NCI-H2107 treated with DMSO at 0.1 percent for 48 hours (cell line): Measurements from ENCODE around the gene LRRN2.

Experiments
- DNase-seq: peaks from one replicate; lab custom pipeline; 2025; ENCODE audit not compliant: unreplicated experiment; lab: John Stamatoyannopoulos, UW

LRRN2 gene

DNA sequence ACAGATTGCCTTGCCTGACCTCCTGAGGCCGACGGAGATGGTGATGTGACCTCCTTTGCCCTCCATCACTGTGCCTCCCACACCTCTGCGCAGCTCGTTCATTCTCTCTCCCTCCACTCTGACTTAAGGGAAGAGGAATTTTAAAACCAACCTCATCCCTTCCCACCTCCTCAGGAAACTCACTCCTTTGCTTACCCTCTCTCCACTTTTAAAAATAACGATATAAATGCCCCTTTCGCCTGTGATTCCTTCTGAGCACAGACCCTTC lies 21.2 kb downstream of the LRRN2 start:
- DNase-seq, result no peak

DNA sequence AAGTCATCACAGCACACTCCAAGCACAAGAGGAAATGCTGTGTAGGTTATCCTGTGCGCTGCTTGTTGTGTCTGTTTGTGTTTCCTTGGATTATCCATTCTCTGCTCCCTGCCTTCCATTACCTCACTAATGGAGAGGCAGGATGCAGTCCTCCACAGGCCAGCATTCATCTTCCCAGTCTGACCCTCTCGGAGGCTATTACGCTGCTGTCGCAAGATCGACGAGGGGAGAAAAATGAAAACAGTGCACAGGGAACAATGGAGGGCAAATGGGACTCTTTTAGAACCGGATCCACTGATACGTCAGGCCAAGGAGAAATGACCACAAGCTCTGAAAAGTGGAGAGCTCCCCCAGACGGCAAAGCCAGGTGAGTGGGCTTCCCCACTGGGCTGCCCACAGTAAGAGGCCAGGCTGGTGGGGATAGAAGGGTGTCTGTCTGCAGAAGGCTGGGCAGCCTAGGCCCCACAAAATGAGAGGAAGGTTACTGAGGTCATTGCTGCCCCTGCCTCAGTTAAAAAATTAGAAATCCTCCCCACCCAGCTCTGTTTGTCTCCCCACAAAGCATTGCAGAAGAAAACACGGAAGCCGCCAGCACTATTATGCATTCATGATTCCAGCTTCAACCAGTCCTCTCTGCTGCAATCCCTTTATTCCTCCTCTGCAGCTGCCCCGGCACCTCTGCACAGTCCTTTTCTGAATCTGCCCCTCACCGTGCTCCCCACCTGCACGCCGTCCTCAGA lies 21.7 kb downstream of the LRRN2 start:
- DNase-seq, result no peak

DNA sequence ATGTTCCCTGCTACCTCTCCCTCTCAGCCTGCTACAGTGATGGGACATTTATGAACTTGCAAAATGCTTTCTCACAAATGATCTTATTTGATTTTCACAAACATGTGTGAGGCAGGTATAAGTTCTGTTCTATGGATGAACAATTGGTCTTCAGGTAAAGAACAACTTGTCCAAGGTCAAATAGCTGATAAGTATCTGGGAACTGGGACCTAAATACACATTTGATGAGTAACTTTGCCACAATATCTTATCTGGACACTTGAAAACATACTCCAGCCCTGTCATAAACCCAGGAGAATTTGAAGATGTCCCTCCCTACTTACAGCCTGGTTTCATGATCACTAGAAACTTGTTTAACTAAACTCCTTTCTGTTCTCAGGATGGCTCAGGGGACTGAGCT lies 23.0 kb downstream of the LRRN2 start:
- DNase-seq, result no peak

DNA sequence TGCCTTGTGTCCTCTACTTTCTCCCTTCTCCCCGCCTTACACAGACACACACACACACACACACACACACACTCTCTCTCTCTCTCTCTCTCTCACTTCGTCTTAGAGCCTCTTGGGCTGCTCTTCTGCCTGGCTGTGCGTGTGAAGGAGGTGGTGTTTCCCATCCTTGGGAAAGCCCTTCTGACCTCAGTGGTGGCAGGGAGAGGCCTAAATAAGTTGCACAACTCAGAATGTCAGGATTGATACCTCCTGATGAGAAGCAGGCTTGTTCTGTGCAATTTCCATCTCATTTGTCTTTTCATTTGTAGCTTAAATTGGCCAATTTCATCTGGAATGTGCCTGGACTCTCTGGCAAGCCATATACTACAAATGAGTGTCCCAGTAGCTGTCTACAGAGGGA lies 25.0 kb downstream of the LRRN2 start:
- DNase-seq, result no peak

DNA sequence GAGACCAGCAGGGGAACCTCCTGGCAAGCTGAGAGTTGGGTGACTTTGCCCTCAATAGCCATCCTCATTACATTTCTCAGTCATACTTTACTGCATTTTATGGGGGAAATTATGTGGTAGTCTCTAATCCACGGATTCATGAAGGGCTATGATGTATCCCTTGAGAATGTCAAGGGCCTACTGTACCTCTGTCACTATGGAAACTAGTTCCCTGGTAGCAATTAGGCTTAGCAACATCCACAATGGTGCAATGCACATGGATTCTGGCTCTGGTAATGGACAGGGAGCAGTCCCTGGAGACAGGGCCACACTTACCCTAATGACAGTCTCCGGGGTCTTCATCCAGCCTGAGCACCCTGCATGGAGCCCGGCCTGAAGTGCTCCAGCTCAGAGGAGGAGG lies 26.5 kb downstream of the LRRN2 start:
- DNase-seq, result peak; percentile 63

DNA sequence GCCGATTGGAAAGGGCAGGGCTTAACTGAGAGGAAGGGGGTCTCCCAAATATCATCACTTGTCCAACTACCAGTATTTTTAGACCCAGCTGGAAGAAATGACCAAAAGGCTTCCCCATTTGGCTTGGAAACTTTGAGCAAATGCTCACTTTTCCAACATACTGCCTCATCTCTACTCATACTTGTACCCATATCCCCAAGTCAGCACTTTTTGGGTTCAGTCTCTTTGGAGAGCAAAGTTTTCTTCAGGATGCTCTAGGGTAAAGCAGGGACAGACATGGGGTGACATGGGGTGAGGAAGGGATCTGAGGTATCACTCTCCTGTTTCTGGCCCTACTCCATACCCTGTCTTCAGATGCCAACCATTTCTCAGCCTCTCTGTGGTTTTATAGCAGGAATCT lies 27.2 kb downstream of the LRRN2 start:
- DNase-seq, result no peak

DNA sequence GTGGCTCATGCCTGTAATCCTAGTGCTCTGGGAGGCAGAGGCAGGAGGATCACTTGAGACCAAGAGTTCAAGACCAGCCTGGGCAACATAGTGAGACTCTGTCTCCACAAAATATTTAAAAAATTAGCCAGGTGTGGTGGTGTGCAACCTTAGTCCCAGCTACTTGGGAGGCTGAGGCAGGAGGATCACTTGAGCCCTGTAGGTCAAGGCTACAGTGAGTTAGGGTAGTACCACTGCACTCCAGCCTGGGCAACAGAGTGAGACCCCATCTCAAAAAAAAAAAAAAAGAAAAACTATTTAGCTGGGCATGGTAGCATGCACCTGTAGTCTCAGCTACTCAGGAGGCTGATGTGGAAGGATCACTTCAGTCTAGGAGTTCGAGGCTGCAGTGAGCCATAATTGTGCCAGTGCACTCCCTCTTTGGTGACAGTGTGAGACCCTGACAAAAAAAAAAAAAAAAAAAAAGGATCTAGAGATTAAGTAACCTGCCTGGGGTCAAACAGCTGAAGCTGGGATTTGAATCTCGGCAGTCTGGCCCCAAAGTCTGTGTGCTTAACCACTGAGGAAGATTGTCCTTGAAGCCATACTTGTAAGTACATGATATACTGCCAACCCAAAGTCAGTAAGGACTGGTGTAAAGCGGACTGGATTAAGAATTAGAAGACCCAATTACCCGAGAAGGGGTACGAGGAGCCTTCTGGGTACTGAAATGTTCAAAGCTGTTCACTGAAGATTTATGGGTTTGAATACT lies 31.8 kb downstream of the LRRN2 start:
- no peak for DNase-seq

DNA sequence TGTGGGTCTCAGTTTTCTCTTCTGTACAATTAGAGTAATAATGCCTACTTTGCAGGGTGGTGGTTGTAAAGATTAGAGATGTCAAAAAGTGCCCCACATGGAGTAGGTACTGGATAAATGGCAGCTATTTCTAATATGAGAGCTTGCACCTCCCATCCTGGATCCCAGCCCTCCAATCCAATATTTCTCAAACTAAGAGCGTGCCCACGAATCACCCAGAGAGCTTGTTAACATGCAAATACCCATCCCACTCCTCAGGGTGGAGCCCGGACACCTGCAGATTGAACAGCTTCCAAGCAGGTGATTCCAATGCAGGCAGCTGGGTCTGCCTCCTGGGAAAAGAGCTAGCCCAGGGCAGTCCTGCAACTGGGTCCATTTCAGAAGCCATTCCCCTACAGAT lies 33.0 kb downstream of the LRRN2 start:
- peak; percentile 78 for DNase-seq

DNA sequence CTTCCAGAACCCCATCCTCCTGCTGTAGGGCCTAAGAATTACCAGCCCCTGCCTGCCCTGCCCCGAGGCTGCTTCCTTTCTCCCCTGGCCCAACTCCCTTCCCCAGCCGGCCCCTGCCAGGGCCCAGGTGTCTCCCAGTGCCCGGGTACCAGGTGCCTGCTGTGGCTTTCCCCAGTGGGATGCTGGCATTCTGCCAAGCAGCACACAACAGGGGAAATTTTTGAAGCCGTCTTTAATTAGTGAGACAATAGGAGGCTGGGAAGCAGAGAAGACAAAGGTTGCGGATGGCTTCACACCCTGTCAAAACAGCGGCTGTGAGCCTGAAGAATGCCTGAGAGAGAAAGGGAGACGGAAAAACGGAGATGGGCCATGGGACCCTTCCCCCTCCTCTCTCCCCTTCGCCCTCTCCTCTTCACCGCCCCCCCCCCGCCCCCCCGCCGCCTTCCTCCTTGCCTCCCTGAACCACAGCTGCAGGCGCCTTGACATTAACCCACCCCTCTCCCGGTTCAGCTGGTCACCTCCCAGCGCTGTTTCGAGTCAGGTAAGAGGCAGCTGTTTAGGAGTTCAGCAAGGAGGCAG lies 33.6 kb downstream of the LRRN2 start:
- peak; percentile 90 for DNase-seq

DNA sequence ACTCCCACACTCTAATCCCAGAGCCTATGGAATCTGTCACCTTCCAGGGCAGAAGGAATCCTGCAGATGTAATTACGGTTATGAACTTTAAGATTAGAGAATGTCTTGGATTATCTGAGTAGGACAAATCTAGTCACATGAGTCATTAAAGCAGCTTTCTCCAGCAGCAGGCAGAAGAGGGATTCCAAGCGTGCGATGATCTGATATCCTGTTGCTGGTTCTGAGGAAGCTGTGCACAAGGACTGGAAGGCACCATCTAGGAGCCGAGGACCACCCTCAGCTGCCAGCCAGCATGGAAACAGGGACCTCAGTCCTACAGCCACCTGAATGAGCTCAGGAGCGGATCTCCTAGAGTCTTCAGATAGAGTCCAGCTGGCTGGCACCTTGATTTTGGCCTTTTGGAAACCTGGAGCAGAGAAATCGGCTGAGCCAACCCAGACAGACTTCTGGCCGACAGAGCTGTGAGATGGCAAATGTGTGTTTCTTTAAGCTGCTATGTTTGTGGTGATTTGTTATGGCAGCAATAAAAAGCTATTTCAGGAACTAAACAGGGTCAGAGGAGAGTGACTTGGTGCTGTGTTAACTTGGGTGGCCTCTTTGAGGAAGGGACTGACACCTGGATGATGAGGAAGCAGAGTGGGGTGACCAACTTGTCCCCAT lies 34.5 kb downstream of the LRRN2 start:
- DNase-seq, result no peak

DNA sequence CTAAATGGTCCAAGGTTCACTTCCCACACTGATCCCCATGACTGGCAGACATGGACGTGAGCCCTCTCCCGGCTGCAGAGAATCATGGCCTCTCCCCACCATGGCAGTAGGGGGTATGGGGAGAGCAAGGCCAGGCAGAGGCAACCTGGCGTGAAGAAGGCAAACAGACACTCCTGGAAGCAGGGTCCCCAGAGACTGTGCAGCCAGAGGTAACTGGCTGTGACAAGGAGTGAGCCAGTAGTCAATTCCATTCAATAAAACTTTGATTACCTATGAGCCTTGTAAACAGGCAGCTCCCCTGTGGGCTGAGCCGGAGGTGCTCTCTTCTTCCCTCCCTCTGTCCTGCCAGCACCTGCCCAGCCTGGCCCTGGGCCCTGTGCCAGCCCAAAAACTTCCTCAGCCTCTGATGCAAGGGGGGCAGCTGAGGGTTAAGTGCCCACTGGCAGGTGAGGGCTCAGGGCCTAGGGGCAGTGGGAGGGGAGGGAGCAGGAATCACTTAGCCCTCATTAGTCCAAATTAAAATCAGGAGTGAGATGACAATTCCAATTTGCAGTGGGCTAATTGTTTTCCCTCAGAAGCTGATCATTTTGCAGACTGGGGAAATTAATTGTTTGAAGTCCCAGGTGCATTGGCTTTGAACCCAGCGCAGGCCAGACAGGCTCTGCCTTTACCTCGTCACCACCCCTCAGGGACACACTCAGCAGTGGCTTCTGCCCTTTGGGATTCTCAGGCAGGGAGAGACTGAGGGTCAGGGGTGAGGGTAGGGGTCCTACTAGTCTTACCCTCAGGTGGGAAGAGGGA lies 35.6 kb downstream of the LRRN2 start:
- DNase-seq, result peak; percentile 96

DNA sequence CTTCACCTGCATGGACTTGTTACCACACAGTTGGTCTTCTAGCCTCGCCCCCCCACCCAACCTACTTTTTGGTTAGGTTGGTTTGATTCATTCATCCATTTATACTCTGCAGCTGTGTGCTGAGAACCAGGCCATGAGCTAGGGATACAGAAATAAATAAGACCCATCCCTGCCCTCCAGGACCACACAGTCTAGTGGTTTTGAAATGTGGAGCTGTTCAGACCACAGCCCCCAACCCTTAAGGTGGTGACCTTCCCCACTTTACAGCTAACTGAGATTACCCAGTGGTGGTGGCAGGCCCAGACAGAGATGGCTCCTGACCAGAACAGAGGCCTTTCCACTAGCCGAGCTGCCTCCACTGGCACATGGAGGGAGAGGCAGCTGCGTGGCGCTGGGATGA lies 37.0 kb downstream of the LRRN2 start:
- no peak for DNase-seq

DNA sequence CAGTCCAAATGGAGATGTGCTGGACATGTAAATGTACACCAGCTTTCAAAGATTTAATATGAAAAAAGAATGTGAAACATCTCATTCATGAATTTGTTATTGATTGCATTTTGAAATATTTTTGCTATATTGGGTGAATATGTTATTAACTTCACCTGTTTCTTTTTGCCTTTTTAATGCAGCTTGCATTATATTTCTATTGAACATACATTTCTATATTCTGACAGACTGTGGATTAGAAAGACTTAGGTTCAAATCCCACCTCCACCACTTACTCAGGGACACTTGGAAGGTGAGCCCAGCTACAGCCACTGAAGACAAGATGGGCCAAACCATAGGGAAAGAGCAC lies 37.8 kb downstream of the LRRN2 start:
- DNase-seq, result no peak

DNA sequence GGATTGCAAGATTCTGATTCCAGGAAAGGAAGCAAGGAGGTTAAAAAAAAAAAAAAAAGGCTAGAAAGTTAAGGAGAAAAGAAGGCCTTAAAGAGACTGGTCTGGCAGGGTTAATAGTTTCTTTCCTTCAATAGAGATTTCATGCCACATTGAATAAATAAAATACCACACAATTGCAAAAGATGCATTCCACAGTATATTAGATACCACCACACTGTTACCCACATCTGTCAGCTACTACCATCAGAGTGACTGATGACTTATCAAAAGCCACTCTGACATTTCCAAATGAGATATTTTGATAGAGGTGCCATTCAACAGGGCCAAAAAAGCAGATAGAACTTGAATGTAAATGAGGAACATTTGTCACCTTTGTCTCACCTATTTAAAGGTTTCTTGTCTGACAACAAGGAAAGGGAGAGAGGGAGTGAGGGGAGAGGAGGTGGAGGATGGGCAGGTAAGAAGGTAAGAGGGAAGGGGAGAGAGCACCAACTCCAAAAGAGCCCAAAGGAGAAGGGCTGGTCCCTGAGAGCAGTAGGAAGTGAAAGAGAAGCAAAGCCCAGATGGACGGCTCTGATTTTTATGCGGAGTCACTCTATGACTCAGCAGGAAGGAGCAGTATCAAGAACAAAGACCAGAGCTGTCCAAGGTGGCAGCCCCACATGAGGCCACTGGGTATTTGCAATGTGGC lies 38.3 kb downstream of the LRRN2 start:
- no peak for DNase-seq

DNA sequence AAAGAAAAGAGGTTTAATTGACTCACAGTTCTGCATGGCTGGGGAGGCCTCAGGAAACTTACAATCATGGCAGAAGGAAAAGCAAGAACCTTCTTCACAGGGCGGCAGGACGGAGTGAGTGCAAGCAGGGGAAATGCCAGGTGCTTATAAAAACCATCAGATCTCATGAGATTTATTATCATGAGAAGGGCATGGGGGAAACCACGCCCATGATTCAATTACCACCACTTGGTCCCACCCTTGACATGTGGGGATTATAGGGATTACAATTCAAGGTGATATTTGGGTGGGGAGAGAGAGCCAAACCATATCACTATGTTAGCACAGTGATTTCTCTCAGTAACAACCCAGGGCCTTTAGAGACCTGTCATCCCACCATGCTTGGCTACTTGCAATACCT lies 39.9 kb downstream of the LRRN2 start:
- no peak for DNase-seq

DNA sequence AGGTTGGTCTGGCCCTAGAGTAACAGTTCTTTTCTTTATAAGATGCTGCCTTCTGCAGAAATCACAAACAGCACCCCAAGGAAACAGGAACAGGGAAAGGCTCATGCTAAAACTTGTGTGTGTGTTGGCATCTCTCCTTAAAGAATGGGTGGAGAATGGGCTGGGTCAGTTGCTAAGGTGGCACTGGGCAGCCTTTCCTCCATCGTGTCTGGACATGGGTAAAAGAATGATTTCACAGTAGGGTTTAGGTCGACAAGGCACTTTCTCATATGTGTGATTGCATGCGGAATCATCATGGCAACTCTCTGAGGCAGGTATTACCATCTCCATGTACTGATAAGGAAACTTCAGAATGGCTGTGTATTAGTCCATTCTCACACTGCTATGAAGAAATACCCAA lies 40.3 kb downstream of the LRRN2 start:
- DNase-seq, result no peak

DNA sequence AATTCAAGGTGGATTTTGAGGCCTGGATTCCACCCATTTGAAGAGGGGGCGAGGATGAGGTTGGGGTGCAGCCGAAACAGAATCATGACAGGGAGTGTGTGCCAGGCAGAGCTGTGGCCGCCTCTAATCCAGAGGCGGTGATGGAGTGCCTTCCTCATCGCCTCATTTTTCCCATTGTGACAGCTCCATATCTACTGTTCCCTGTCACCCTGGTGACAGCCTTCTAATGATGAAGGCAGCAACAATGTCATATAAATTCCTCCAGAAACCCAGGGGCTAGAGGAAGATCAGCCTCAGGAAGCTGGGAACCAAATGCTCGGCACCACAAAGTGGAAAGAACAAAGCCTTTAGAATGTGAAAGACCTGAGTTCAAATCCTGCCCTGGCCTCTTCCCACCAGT lies 42.0 kb downstream of the LRRN2 start:
- DNase-seq, result no peak

DNA sequence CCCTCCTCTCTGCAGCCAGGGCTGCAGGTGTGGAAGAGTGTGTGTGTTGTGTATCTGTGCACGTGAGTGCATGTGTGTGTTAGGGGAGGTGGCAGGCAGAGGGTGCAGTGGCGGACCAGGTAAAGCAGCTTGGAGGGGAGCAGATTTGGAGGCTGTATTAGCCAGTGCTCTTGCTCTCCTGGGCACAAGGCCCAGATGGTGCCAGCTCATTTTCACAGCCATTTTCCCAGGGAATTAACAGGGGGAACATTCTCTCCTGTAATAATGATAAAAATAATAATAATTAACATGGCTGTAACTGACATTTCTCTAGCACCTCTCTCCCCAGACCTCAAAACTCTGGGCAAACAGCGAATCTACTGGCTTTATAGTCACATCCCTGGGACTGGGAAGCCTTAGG lies 43.6 kb downstream of the LRRN2 start:
- no peak for DNase-seq

DNA sequence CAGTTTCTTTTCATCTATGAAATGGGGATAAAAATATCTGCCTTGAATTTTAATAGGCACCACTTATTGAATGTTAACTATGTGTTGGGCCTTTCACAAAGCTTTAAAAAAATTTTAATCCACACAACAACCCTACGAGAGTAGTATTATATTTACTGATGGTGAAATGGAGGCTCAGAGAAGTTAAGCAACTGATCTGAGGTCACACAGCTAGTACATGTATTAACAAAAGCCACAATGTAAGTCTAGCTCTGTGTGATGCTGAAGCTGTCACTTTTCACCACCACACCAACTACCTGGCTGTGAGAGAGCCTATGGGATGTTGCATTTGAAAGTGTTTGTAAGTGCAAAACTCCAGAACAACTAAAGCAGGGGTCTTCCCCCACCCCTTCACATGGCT lies 44.1 kb downstream of the LRRN2 start:
- no peak for DNase-seq

DNA sequence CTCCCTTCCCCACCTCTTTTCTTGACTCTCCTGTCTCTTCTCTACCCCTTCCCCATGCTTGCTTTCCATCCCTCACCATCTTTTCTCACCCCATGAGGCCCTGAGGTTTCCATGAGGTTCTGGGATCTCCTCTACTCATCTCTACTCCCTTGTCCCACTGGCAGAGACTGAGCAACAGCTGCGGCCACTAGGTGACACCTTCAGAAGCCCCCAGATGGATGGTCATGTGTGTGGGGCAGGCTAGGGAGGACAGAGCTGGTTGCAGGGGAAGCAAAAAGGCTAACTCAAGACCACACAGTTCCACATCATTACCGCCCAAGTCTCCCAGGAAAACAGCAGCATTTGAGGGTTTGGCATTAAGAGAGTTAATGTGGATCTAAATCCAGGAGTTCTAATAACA lies 45.0 kb downstream of the LRRN2 start:
- no peak for DNase-seq
